Liver (tissue), 9 donors: ENCODE data around the gene RHBDD3. TPM values are rescaled to one million over a fixed set of nuclear protein-coding genes. Genes with fewer than 3 reads are reported as not detected.

ENCODE experiments used
- DNase-seq: peaks from one replicate; pipeline ENCODE4 v3.0.0-alpha.2; 2017; ENCODE audit warnings: low spot score
- H3K27ac ChIP-seq, 2 donors: one replicate each; pipeline ENCODE4 v1.7.0; 2013; ENCODE audit warnings: inconsistent platforms in 2 of 2, low read length in 2 of 2, control low read depth in 1 of 2, low read depth in 1 of 2, mild to moderate bottlenecking in 1 of 2
- H3K27me3 ChIP-seq, 4 donors: one replicate each; pipeline versions ENCODE4 v1.6.1 to v1.7.0; 2013; ENCODE audit warnings: low read length in 3 of 4, inconsistent platforms in 1 of 4, mild to moderate bottlenecking in 1 of 4, moderate library complexity in 1 of 4; ENCODE audit not compliant: control insufficient read depth in 4 of 4, insufficient read depth in 4 of 4
- H3K36me3 ChIP-seq, 4 donors: one replicate each; pipeline versions ENCODE4 v1.6.1 to v1.7.0; 2013; ENCODE audit warnings: low read length in 3 of 4, mild to moderate bottlenecking in 3 of 4, low read depth in 1 of 4, moderate library complexity in 1 of 4; ENCODE audit not compliant: control insufficient read depth in 4 of 4, insufficient read depth in 3 of 4
- H3K4me1 ChIP-seq, 4 donors: one replicate each; pipeline versions ENCODE4 v1.6.1 to v1.7.0; 2013; ENCODE audit warnings: low read length in 3 of 4, mild to moderate bottlenecking in 3 of 4, moderate library complexity in 1 of 4; ENCODE audit not compliant: control insufficient read depth in 4 of 4, insufficient read depth in 4 of 4
- H3K4me3 ChIP-seq, 3 donors: one replicate each; pipeline versions ENCODE4 v1.6.1 to v1.7.0; 2013; ENCODE audit warnings: low read length in 3 of 3, control low read depth in 1 of 3, low read depth in 1 of 3, mild to moderate bottlenecking in 1 of 3
- H3K9ac ChIP-seq, 2 donors: one replicate each; pipeline ENCODE4 v1.7.0; 2013; ENCODE audit warnings: low read length in 2 of 2, mild to moderate bottlenecking in 2 of 2, moderate library complexity in 2 of 2, control low read depth in 1 of 2, low read depth in 1 of 2
- H3K9me3 ChIP-seq, 4 donors: one replicate each; pipeline versions ENCODE4 v1.6.1 to v1.7.0; 2013; ENCODE audit warnings: low read length in 3 of 4; ENCODE audit not compliant: control insufficient read depth in 4 of 4
- EGR1 ChIP-seq, 2 donors: IDR thresholded peaks; 2 replicates each; pipeline ENCODE4 v1.6.1; 2016 to 2018; ENCODE audit warnings: antibody characterized with exemption in 2 of 2, low read depth in 2 of 2
- FOXA1 ChIP-seq: IDR thresholded peaks from 2 replicates; pipeline ENCODE4 v1.6.1; 2016; ENCODE audit warnings: antibody characterized with exemption
- FOXA2 ChIP-seq: IDR thresholded peaks from 2 replicates; pipeline ENCODE4 v1.6.1; 2016; ENCODE audit warnings: antibody characterized with exemption
- GABPA ChIP-seq, 2 donors: IDR thresholded peaks in 1 of 2; conservative IDR thresholded peaks in 1 of 2; 2 replicates each; pipeline ENCODE4 v1.6.1; 2016; ENCODE audit warnings: antibody characterized with exemption in 2 of 2, mild to moderate bottlenecking in 1 of 2, moderate library complexity in 1 of 2
- HNF4A ChIP-seq, 2 donors: conservative IDR thresholded peaks; 2 replicates each; pipeline ENCODE4 v1.6.1; 2016; ENCODE audit warnings: antibody characterized with exemption in 2 of 2, mild to moderate bottlenecking in 2 of 2
- HNF4G ChIP-seq: IDR thresholded peaks from 2 replicates; pipeline ENCODE4 v1.6.1; 2016; ENCODE audit warnings: antibody characterized with exemption
- JUND ChIP-seq, 2 donors: IDR thresholded peaks; 2 replicates each; pipeline ENCODE4 v1.6.1; 2016; ENCODE audit warnings: antibody characterized with exemption in 2 of 2
- MAX ChIP-seq: IDR thresholded peaks from 2 replicates; pipeline ENCODE4 v1.6.1; 2016; ENCODE audit warnings: antibody characterized with exemption
- NR2F2 ChIP-seq: IDR thresholded peaks from 2 replicates; pipeline ENCODE4 v1.6.1; 2016; ENCODE audit warnings: antibody characterized with exemption
- RAD21 ChIP-seq, 2 donors: IDR thresholded peaks; 2 replicates each; pipeline ENCODE4 v1.6.1; 2016; ENCODE audit warnings: antibody characterized with exemption in 2 of 2, mild to moderate bottlenecking in 2 of 2
- RXRA ChIP-seq, 2 donors: IDR thresholded peaks; 2 replicates each; pipeline ENCODE4 v1.6.1; 2017 to 2018; ENCODE audit warnings: antibody characterized with exemption in 2 of 2, mild to moderate bottlenecking in 1 of 2
- SP1 ChIP-seq: IDR thresholded peaks from 2 replicates; pipeline ENCODE4 v1.6.1; 2018; ENCODE audit warnings: antibody characterized with exemption, mild to moderate bottlenecking
- TAF1 ChIP-seq: conservative IDR thresholded peaks from 2 replicates; pipeline ENCODE4 v1.6.1; 2016; ENCODE audit warnings: antibody characterized with exemption, mild to moderate bottlenecking
- YY1 ChIP-seq: IDR thresholded peaks from 2 replicates; pipeline ENCODE4 v1.6.1; 2016; ENCODE audit warnings: antibody characterized with exemption, mild to moderate bottlenecking
- WGBS: extraction: QIAGEN DNeasy Blood & Tissue Kit; methylation state at CpG from one replicate; pipeline ENCODE4 v1.1.7; 2013; 5-methylcytosine and 5-hydroxymethylcytosine counted together
- polyA plus RNA-seq, 2 donors: library from polyadenylated mRNA; stranded (reverse) in 1 of 2; unstranded in 1 of 2; fragments of 200-250 nt in 1 of 2; fragments of >200 nt in 1 of 2; fragmentation: Nextera tagmentation in 1 of 2; extraction: Ambion mirVana in 1 of 2; gene quantifications; one replicate each; pipeline versions ENCODE4 v1.2.1 to v1.2.3, GENCODE V29; 2013 to 2015
- total RNA-seq, 2 donors: library from RNA; depleted of rRNA; stranded (reverse); fragments of >200 nt; gene quantifications; one replicate each; pipeline ENCODE4 v1.2.3, GENCODE V29; 2014
- TF ChIP-seq, protein P1 (sequence below): IDR thresholded peaks from 2 replicates; pipeline ENCODE4 v1.6.1; 2016; ENCODE audit warnings: antibody characterized with exemption
- TF ChIP-seq, protein P2 (sequence below): IDR thresholded peaks from 2 replicates; pipeline ENCODE4 v1.6.1; 2016; ENCODE audit warnings: antibody characterized with exemption
- TF ChIP-seq, protein P3 (sequence below): IDR thresholded peaks from 2 replicates; pipeline ENCODE4 v1.6.1; 2016; ENCODE audit warnings: antibody characterized with exemption, mild to moderate bottlenecking
- TF ChIP-seq, protein P4 (sequence below): fragments of 150-350 bp; IDR thresholded peaks from 2 replicates; pipeline ENCODE4 v1.5.1; 2017; ENCODE audit warnings: improper control_type of control experiment, low read depth, low read length; ENCODE audit not compliant: missing input control
- donor health status: healthy.
- donor health status: healthy.
- donor health status: healthy.
- donor health status: healthy.
- donor health status: healthy.

The RHBDD3 gene
- total and polyA plus RNA-seq, 4 donors: 14.3 to 26.5 (median 18.3) TPM

GRCh38 chr22:29254286-29254660 lies 13.5 kb downstream of the RHBDD3 start:
- H3K4me1 ChIP-seq: no peaks in the 10 kb centered on the region
- H3K27ac ChIP-seq: no peak overlapping the region
- no peaks in the 10 kb centered on the region for H3K27me3 ChIP-seq
- no peak overlapping the region for H3K9ac ChIP-seq
- WGBS: 75% methylated on average over 4 of the region's 4 CpGs
- no peaks in the 10 kb centered on the region for H3K36me3 ChIP-seq
- no peaks in the 10 kb centered on the region for H3K9me3 ChIP-seq
- DNase-seq: no peak
- H3K4me3 ChIP-seq: no peak overlapping the region
- TF ChIP-seq FOXA2: no peak
- TF ChIP-seq JUND (IDR thresholded peaks at IDR 0.05): no peak
- TF ChIP-seq RAD21 (IDR thresholded peaks at IDR 0.05): no peak
- no peak for TF ChIP-seq NR2F2
- TF ChIP-seq MAX: no peak
- TF ChIP-seq SP1: no peak
- TF ChIP-seq EGR1 (IDR thresholded peaks at IDR 0.05; ENCODE audit: low read depth in 2 of 2): no peak
- TF ChIP-seq HNF4A (conservative IDR thresholded peaks at IDR 0.05): no peak
- TF ChIP-seq RXRA (IDR thresholded peaks at IDR 0.05): no peak
- no peak for TF ChIP-seq FOXA1
- TF ChIP-seq, protein P1, sequence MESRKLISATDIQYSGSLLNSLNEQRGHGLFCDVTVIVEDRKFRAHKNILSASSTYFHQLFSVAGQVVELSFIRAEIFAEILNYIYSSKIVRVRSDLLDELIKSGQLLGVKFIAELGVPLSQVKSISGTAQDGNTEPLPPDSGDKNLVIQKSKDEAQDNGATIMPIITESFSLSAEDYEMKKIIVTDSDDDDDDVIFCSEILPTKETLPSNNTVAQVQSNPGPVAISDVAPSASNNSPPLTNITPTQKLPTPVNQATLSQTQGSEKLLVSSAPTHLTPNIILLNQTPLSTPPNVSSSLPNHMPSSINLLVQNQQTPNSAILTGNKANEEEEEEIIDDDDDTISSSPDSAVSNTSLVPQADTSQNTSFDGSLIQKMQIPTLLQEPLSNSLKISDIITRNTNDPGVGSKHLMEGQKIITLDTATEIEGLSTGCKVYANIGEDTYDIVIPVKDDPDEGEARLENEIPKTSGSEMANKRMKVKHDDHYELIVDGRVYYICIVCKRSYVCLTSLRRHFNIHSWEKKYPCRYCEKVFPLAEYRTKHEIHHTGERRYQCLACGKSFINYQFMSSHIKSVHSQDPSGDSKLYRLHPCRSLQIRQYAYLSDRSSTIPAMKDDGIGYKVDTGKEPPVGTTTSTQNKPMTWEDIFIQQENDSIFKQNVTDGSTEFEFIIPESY: no peak
- no peak for TF ChIP-seq TAF1
- TF ChIP-seq, protein P2, sequence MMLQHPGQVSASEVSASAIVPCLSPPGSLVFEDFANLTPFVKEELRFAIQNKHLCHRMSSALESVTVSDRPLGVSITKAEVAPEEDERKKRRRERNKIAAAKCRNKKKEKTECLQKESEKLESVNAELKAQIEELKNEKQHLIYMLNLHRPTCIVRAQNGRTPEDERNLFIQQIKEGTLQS: no peak
- TF ChIP-seq YY1: no peak
- TF ChIP-seq GABPA (IDR thresholded peaks at IDR 0.05 in 1 of 2, conservative IDR thresholded peaks at IDR 0.05 in 1 of 2): no peak
- TF ChIP-seq, protein P3, sequence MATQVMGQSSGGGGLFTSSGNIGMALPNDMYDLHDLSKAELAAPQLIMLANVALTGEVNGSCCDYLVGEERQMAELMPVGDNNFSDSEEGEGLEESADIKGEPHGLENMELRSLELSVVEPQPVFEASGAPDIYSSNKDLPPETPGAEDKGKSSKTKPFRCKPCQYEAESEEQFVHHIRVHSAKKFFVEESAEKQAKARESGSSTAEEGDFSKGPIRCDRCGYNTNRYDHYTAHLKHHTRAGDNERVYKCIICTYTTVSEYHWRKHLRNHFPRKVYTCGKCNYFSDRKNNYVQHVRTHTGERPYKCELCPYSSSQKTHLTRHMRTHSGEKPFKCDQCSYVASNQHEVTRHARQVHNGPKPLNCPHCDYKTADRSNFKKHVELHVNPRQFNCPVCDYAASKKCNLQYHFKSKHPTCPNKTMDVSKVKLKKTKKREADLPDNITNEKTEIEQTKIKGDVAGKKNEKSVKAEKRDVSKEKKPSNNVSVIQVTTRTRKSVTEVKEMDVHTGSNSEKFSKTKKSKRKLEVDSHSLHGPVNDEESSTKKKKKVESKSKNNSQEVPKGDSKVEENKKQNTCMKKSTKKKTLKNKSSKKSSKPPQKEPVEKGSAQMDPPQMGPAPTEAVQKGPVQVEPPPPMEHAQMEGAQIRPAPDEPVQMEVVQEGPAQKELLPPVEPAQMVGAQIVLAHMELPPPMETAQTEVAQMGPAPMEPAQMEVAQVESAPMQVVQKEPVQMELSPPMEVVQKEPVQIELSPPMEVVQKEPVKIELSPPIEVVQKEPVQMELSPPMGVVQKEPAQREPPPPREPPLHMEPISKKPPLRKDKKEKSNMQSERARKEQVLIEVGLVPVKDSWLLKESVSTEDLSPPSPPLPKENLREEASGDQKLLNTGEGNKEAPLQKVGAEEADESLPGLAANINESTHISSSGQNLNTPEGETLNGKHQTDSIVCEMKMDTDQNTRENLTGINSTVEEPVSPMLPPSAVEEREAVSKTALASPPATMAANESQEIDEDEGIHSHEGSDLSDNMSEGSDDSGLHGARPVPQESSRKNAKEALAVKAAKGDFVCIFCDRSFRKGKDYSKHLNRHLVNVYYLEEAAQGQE: no peak
- TF ChIP-seq, protein P4, sequence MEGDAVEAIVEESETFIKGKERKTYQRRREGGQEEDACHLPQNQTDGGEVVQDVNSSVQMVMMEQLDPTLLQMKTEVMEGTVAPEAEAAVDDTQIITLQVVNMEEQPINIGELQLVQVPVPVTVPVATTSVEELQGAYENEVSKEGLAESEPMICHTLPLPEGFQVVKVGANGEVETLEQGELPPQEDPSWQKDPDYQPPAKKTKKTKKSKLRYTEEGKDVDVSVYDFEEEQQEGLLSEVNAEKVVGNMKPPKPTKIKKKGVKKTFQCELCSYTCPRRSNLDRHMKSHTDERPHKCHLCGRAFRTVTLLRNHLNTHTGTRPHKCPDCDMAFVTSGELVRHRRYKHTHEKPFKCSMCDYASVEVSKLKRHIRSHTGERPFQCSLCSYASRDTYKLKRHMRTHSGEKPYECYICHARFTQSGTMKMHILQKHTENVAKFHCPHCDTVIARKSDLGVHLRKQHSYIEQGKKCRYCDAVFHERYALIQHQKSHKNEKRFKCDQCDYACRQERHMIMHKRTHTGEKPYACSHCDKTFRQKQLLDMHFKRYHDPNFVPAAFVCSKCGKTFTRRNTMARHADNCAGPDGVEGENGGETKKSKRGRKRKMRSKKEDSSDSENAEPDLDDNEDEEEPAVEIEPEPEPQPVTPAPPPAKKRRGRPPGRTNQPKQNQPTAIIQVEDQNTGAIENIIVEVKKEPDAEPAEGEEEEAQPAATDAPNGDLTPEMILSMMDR: no peak
- TF ChIP-seq HNF4G: no peak
